Kidney (tissue), 14 donors: ENCODE results near the gene TMEM223. TPM values are rescaled to one million over a fixed set of nuclear protein-coding genes. Genes with fewer than 3 reads are reported as not detected.
A peak's percentile ranks its signal among the peaks of the same experiment; 100 is the strongest.

Experiments
- DNase-seq, 5 donors: peaks; one replicate each; pipeline ENCODE4 v3.0.0-alpha.2; 2013 to 2020
- FAIRE-seq: peaks from 2 replicates; lab custom pipeline; 2012; peaks lifted over from hg19 to GRCh38; lab: Jason Lieb, UNC
- H3K27ac ChIP-seq, 2 donors: one replicate each; pipeline ENCODE4 v1.7.0; 2013; ENCODE audit warnings: low read depth in 2 of 2, low read length in 2 of 2, inconsistent platforms in 1 of 2
- H3K27me3 ChIP-seq: one replicate; pipeline ENCODE4 v1.7.1; 2013; ENCODE audit warnings: low read length, inconsistent platforms; ENCODE audit not compliant: control insufficient read depth, insufficient read depth
- H3K36me3 ChIP-seq, 3 donors: one replicate each; pipeline versions ENCODE4 v1.7.0 to v1.7.1; 2013; ENCODE audit warnings: low read length in 3 of 3, control low read depth in 1 of 3, inconsistent platforms in 1 of 3; ENCODE audit not compliant: insufficient read depth in 3 of 3, control insufficient read depth in 2 of 3
- H3K4me1 ChIP-seq, 3 donors: one replicate each; pipeline versions ENCODE4 v1.7.0 to v1.7.1; 2013; ENCODE audit warnings: low read length in 3 of 3, inconsistent platforms in 1 of 3, low read depth in 1 of 3; ENCODE audit not compliant: control insufficient read depth in 2 of 3, insufficient read depth in 2 of 3
- H3K4me3 ChIP-seq, 3 donors: one replicate each; pipeline versions ENCODE4 v1.7.0 to v1.8.1; 2013; ENCODE audit warnings: low read length in 3 of 3, control low read depth in 1 of 3, inconsistent platforms in 1 of 3
- H3K9ac ChIP-seq, 3 donors: one replicate each; pipeline versions ENCODE4 v1.7.0 to v1.7.1; 2013; ENCODE audit warnings: low read length in 3 of 3, control low read depth in 1 of 3, inconsistent platforms in 1 of 3
- H3K9me3 ChIP-seq, 3 donors: one replicate each; pipeline versions ENCODE4 v1.7.0 to v1.7.1; 2013; ENCODE audit warnings: low read length in 3 of 3, control low read depth in 1 of 3, inconsistent platforms in 1 of 3; ENCODE audit not compliant: control insufficient read depth in 2 of 3, insufficient read depth in 1 of 3
- CTCF ChIP-seq: IDR thresholded peaks from 3 replicates; pipeline ENCODE4 v1.5.1; 2012; ENCODE audit warnings: mild to moderate bottlenecking, moderate library complexity, borderline replicate concordance; ENCODE audit not compliant: insufficient read depth; ENCODE audit errors: extremely low read depth
- intact Hi-C: fragments of 100-400 bp; cut with DNase I; formaldehyde crosslinking; loops from one replicate; pipeline ENCODE4 v1.11.1; 2022
- polyA plus RNA-seq: library from polyadenylated mRNA; stranded (reverse); fragments of 350-450 nt; fragmentation: Illumina TruSeq; extraction: RNeasy Lipid Tissue Mini Kit (QIAGEN cat#74804); gene quantifications from one replicate; pipeline ENCODE4 v1.2.3, GENCODE V29; 2014; ENCODE audit warnings: low read depth, low replicate concordance; ENCODE audit not compliant: insufficient read depth
- total RNA-seq: library from RNA; stranded (reverse); fragmentation: NEBNext Ultra II Directional; extraction: Animal tissue kit (Norgen Biotek cat#: 25700); gene quantifications from one replicate; pipeline ENCODE4 v1.2.1, GENCODE V29; 2021
- donor health status: control.
- donor health status: control.
- donor health status: control.
- donor health status: control.
- donor health status: control.
- donor health status: DM: yes; HTN: yes; CAD: no.
- donor health status: Normal renal cell carcinoma (clear cell type).

The TMEM223 gene
- total and polyA plus RNA-seq, 2 donors from 2014 or later = 16.5 to 34.9 TPM

GRCh38 chr11:62782753-62783152 lies 9.1 kb downstream of the TMEM223 start:
- H3K4me3 ChIP-seq = no peak overlapping the region
- no peaks in the 10 kb centered on the region for H3K27me3 ChIP-seq
- intact Hi-C loops = loop anchor here (10.0 kb wide), 1 partner anchor 82 kb away; no protein-coding TSS in a partner anchor
- H3K9ac ChIP-seq = no peak overlapping the region
- peaks cover 4 to 11% (median 9%) of the 10 kb centered on the region in 3 donors for H3K4me1 ChIP-seq
- FAIRE-seq (no peak), DNase-seq (no peak)
- H3K9me3 ChIP-seq = no peaks in the 10 kb centered on the region
- peaks cover 0 to 18% (median 0%) of the 10 kb centered on the region in 3 donors for H3K36me3 ChIP-seq
- H3K27ac ChIP-seq = no peak overlapping the region
- no peak for TF ChIP-seq CTCF

DNA sequence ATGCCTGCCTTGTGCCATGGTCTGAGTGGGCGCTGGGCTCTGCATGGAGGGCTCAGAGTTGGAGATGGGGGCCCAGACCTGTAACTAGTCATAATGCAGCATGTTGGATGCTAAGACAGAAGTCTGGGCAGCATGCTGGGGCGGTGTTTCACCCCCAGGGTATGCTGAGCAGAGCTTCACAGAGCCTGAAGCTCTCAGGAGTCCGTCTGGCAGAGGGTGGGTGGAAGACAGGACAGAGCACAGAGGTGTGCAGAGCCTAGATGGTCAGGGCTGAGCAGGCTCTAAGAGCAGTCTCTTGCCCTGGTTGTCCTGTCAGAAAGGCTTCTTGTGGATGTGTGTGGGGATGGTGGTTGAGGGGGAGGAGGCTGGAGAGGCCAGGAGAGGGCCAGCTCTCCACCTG lies 13.4 kb downstream of the TMEM223 start:
- Histone ChIP-seq H3K27ac (no peak overlapping the region), H3K9me3 (no peaks in the 10 kb centered on the region), H3K27me3 (no peaks in the 10 kb centered on the region), H3K4me1 (no peaks in the 10 kb centered on the region), H3K4me3 (no peak overlapping the region), H3K36me3 (peaks cover 0 to 29% (median 9%) of the 10 kb centered on the region in 3 donors), H3K9ac (no peak overlapping the region)
- intact Hi-C loops = no loop called here
- peak in 1 of 5 donors; percentile 33 for DNase-seq
- FAIRE-seq = no peak
- TF ChIP-seq CTCF = no peak

- H3K4me1 ChIP-seq = no peaks in the 10 kb centered on the region
- H3K4me3 ChIP-seq = no peak overlapping the region
- no peak for TF ChIP-seq CTCF
- intact Hi-C loops = no loop called here
- H3K27ac ChIP-seq = no peak overlapping the region
- no peaks in the 10 kb centered on the region for H3K9me3 ChIP-seq
- H3K36me3 ChIP-seq = peaks cover 0 to 25% (median 9%) of the 10 kb centered on the region in 3 donors
- FAIRE-seq (no peak), DNase-seq (no peak)
- H3K9ac ChIP-seq = no peak overlapping the region
- no peaks in the 10 kb centered on the region for H3K27me3 ChIP-seq
Measured at GRCh38 chr11:62777389-62777788, 14.4 kb downstream of the TMEM223 start.

DNA sequence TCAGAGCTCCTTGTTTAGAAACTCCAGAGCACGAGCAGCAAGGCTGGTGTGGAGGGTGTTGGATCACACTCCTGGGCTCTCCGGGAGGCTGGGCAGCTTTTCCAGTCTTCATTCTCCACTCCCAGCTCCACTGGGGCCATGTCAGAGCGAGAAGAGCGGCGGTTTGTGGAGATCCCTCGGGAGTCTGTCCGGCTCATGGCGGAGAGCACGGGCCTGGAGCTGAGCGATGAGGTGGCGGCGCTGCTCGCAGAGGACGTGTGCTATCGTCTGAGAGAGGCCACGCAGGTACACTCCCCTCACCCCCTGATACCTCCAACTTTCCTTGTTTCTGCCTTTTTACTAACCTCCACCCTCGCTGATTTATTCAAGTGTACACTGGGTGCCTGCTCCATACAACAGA lies 16.2 kb downstream of the TMEM223 start:
- peaks cover 0 to 21% (median 9%) of the 10 kb centered on the region in 3 donors for H3K36me3 ChIP-seq
- H3K4me3 ChIP-seq = no peak overlapping the region
- no peak overlapping the region for H3K27ac ChIP-seq
- H3K4me1 ChIP-seq = peaks cover 0 to 5% (median 4%) of the 10 kb centered on the region in 3 donors
- FAIRE-seq (no peak), DNase-seq (peak in 1 of 5 donors; percentile 47)
- H3K27me3 ChIP-seq = no peaks in the 10 kb centered on the region
- H3K9ac ChIP-seq = no peak overlapping the region
- no peak for TF ChIP-seq CTCF
- H3K9me3 ChIP-seq = no peaks in the 10 kb centered on the region
- intact Hi-C loops = no loop called here
